Stomach (tissue), 9 donors: ENCODE results near the gene PDCD4. TPM values are rescaled to one million over a fixed set of nuclear protein-coding genes. Genes with fewer than 3 reads are reported as not detected.
A peak's percentile ranks its signal among the peaks of the same experiment; 100 is the strongest.

Experiments
- DNase-seq, 2 donors: peaks; one replicate each; pipeline versions ENCODE4 v3.0.0 to v3.0.0-alpha.2; 2013 to 2019
- H3K27ac ChIP-seq, 5 donors: fragments of 200-600 bp in 4 of 5; sonication (generic) in 4 of 5; one replicate each; pipeline ENCODE4 v1.5.1; 2013 to 2019; ENCODE audit warnings: mild to moderate bottlenecking in 1 of 5, moderate library complexity in 1 of 5
- H3K27me3 ChIP-seq, 3 donors: fragments of 200-600 bp; sonication (generic); one replicate each; pipeline ENCODE4 v1.5.1; 2017 to 2019; ENCODE audit warnings: mixed run types in 1 of 3
- H3K36me3 ChIP-seq, 4 donors: fragments of 200-600 bp; sonication (generic); 1 replicate in 3 of 4; 2 replicates in 1 of 4; pipeline ENCODE4 v1.5.1; 2016 to 2019
- H3K4me1 ChIP-seq, 4 donors: fragments of 200-600 bp; sonication (generic); one replicate each; pipeline ENCODE4 v1.5.1; 2016 to 2019
- H3K4me3 ChIP-seq, 4 donors: fragments of 200-600 bp; sonication (generic) in 3 of 4; one replicate each; pipeline ENCODE4 v1.5.1; 2016 to 2019; ENCODE audit warnings: mild to moderate bottlenecking in 1 of 4
- H3K9me3 ChIP-seq, 4 donors: fragments of 200-600 bp; sonication (generic); one replicate each; pipeline ENCODE4 v1.5.1; 2016 to 2019
- CTCF ChIP-seq, 7 experiments: fragments of 450-650 bp in 4 of 7; fragments of 200-600 bp in 3 of 7; sonication (generic) in 3 of 7; IDR thresholded peaks; one replicate each; pipeline ENCODE4 v1.5.1; 2016 to 2019; ENCODE audit warnings: antibody characterized with exemption in 7 of 7, control low read depth in 2 of 7, mild to moderate bottlenecking in 1 of 7
- EP300 ChIP-seq: sonication (generic); formaldehyde crosslinking; IDR thresholded peaks from one replicate; pipeline ENCODE4 v1.6.1; 2017; ENCODE audit warnings: antibody characterized with exemption
- POLR2A ChIP-seq, 4 donors: fragments of 450-650 bp; IDR thresholded peaks; one replicate each; pipeline ENCODE4 v1.6.1; 2016; ENCODE audit warnings: antibody characterized with exemption in 4 of 4, control low read depth in 2 of 4, mild to moderate bottlenecking in 1 of 4, moderate library complexity in 1 of 4
- POLR2AphosphoS5 ChIP-seq, 3 donors: sonication (generic); formaldehyde crosslinking; IDR thresholded peaks; one replicate each; pipeline ENCODE4 v1.6.1; 2016; ENCODE audit warnings: antibody characterized with exemption in 3 of 3
- WGBS, 5 donors: extraction: QIAGEN DNeasy Blood & Tissue Kit in 3 of 5; methylation state at CpG; one replicate each; pipeline versions ENCODE4 v1.1.5 to v1.1.7; 2013 to 2018; 5-methylcytosine and 5-hydroxymethylcytosine counted together
- intact Hi-C: fragments of 100-400 bp; cut with DNase I; formaldehyde crosslinking; loops from one replicate; pipeline ENCODE4 v1.15.1; 2023; ENCODE audit warnings: low total_unique reads
- polyA plus RNA-seq, 3 donors: library from polyadenylated mRNA; stranded (reverse); fragments of 200-250 nt; gene quantifications; one replicate each; pipeline ENCODE4 v1.2.3, GENCODE V29; 2013
- total RNA-seq, 5 donors: library from RNA; depleted of rRNA; stranded (reverse); fragments of >200 nt; gene quantifications; one replicate each; pipeline versions ENCODE4 v1.1.0 to v1.2.3, GENCODE V29; 2014 to 2016
- donor health status: healthy with polysubstance abuse.
- donor health status: Bipolar disorder and iron deficiency.
- donor health status: healthy.

PDCD4 gene
- total and polyA plus RNA-seq, 8 donors: 39.3 to 605 (median 119) TPM

- Histone ChIP-seq H3K27me3 (no peaks in the 10 kb centered on the region), H3K9me3 (no peaks in the 10 kb centered on the region), H3K36me3 (no peaks in the 10 kb centered on the region), H3K4me3 (no peak overlapping the region), H3K4me1 (peaks cover 67 to 94% (median 73%) of the 10 kb centered on the region in 4 donors), H3K27ac (peak overlapping the region; percentile 47 to 99 (median 97))
- intact Hi-C loops: no loop called here
- WGBS, 5 donors: 95 to 99% (median 96%) methylated on average over 2 of the region's 2 CpGs
- DNase-seq: no peak
- no peak for TF ChIP-seq CTCF (IDR thresholded peaks at IDR 0.05)
- no peak for TF ChIP-seq POLR2AphosphoS5 (IDR thresholded peaks at IDR 0.05)
- no peak for TF ChIP-seq POLR2A (IDR thresholded peaks at IDR 0.05)
- TF ChIP-seq EP300: no peak
These were observed 10.3 kb upstream of the PDCD4 start for GRCh38 chr10:110861476-110861875.

GRCh38 chr10:110861930-110862649 lies 9.6 kb upstream of the PDCD4 start:
- intact Hi-C loops: no loop called here
- no peaks in the 10 kb centered on the region for H3K36me3 ChIP-seq
- no peak for DNase-seq
- TF ChIP-seq POLR2AphosphoS5 (IDR thresholded peaks at IDR 0.05) (no peak), CTCF (IDR thresholded peaks at IDR 0.05) (no peak), EP300 (no peak), POLR2A (IDR thresholded peaks at IDR 0.05) (no peak)
- H3K9me3 ChIP-seq: no peaks in the 10 kb centered on the region
- H3K4me1 ChIP-seq: peaks cover 73 to 98% (median 78%) of the 10 kb centered on the region in 4 donors
- no peaks in the 10 kb centered on the region for H3K27me3 ChIP-seq
- H3K4me3 ChIP-seq: no peak overlapping the region
- H3K27ac ChIP-seq: peak overlapping the region in 3 of 5 donors; percentile 97 to 99 (median 98)
- WGBS, 5 donors: 78 to 91% (median 84%) methylated on average over 6 of the region's 6 CpGs

- no peak for DNase-seq
- TF ChIP-seq CTCF (IDR thresholded peaks at IDR 0.05): no peak
- no peak for TF ChIP-seq POLR2A (IDR thresholded peaks at IDR 0.05)
- no peak for TF ChIP-seq POLR2AphosphoS5 (IDR thresholded peaks at IDR 0.05)
- TF ChIP-seq EP300: no peak
- intact Hi-C loops: no loop called here
- Histone ChIP-seq H3K27ac (peak overlapping the region in 3 of 5 donors; percentile 97 to 99 (median 98)), H3K9me3 (no peaks in the 10 kb centered on the region), H3K4me3 (no peak overlapping the region), H3K4me1 (peaks cover 70 to 98% (median 77%) of the 10 kb centered on the region in 4 donors), H3K36me3 (no peaks in the 10 kb centered on the region), H3K27me3 (no peaks in the 10 kb centered on the region)
- WGBS, 5 donors: 67 to 74% (median 74%) methylated on average over 6 of the region's 6 CpGs
These were observed 8.8 kb upstream of the PDCD4 start for GRCh38 chr10:110862961-110863360.

GRCh38 chr10:110863361-110863760 lies 8.4 kb upstream of the PDCD4 start:
- intact Hi-C loops: no loop called here
- TF ChIP-seq EP300: no peak
- Histone ChIP-seq H3K36me3 (no peaks in the 10 kb centered on the region), H3K4me3 (no peak overlapping the region), H3K9me3 (no peaks in the 10 kb centered on the region), H3K27me3 (no peaks in the 10 kb centered on the region), H3K4me1 (peaks cover 66 to 98% (median 75%) of the 10 kb centered on the region in 4 donors), H3K27ac (peak overlapping the region in 3 of 5 donors; percentile 97 to 99 (median 98))
- no peak for DNase-seq

- TF ChIP-seq CTCF (IDR thresholded peaks at IDR 0.05) (no peak), POLR2A (IDR thresholded peaks at IDR 0.05) (no peak), EP300 (no peak), POLR2AphosphoS5 (IDR thresholded peaks at IDR 0.05) (no peak)
- Histone ChIP-seq H3K27ac (peak overlapping the region in 4 of 5 donors; percentile 83 to 99 (median 98)), H3K27me3 (no peaks in the 10 kb centered on the region), H3K4me3 (no peak overlapping the region), H3K4me1 (peaks cover 63 to 99% (median 70%) of the 10 kb centered on the region in 4 donors), H3K9me3 (no peaks in the 10 kb centered on the region), H3K36me3 (no peaks in the 10 kb centered on the region)
- no peak for DNase-seq
- 90 to 95% (median 93%) methylated on average over 2 of the region's 2 CpGs for WGBS, 5 donors
- intact Hi-C loops: no loop called here
These were observed 7.8 kb upstream of the PDCD4 start for GRCh38 chr10:110863956-110864355.
